NCI-H460 (cell line): ENCODE results near the gene SYCP3. TPM values are rescaled to one million over a fixed set of nuclear protein-coding genes. Genes with fewer than 3 reads are reported as not detected.
"Not testable (repeated sequence)": the region's sequence is repeated elsewhere in the genome, so short reads cannot be mapped to it uniquely, and the experiment has no call there.

ENCODE experiments used
- DNase-seq: peaks from one replicate; pipeline ENCODE4 v3.0.0-alpha.2; 2016; ENCODE audit warnings: low read depth; ENCODE audit errors: extremely low read depth
- total RNA-seq: library from RNA; depleted of rRNA; stranded (reverse); fragments of >200 nt; shearing (Covaris generic); gene quantifications from 2 replicates; pipeline ENCODE4 v1.2.3, GENCODE V29; 2014

Gene SYCP3
- total RNA-seq, 1 experiment from 2014 or later = not detected

DNA sequence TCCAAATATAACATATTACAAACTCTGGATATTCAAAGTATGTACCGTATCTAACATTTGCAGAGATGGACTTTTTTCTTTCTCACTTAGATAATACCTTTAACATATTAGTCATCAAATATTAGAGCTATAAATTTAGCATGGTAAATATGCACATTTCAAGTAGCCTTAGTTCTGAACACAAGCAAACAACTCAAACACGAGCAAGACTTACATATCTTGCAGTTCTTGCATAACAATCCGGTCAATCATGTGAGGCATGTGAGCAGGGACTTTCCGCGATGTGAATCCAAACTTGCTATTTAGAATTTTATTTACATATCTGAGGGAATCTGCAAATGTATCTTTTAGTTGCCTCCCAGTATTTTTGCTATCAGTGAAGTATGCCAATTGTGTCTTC, 22.1 kb upstream of the SYCP3 start:
- no peak for DNase-seq

GRCh38 chr12:101759396-101760047, 20.3 kb upstream of the SYCP3 start:
- peak; percentile 40 for DNase-seq

DNA sequence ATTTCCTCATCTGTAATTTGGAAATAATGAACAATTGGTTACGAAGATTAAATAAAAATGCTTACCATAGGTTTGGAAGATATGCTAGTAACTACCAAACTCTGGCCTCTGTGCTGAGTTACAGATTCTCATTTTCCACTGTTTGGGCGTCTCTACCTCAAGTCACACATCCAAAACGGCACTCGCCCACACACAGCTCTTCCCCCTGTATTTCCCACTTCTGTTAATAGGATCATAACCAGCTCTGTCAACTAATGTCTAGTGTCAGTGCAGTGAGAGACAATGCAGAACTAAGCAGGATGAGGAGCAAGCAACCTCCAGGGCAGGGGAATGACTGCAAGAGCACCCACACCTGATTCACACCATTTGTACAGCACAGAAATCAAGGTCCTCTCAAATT, 10.9 kb upstream of the SYCP3 start:
- no peak for DNase-seq

DNA sequence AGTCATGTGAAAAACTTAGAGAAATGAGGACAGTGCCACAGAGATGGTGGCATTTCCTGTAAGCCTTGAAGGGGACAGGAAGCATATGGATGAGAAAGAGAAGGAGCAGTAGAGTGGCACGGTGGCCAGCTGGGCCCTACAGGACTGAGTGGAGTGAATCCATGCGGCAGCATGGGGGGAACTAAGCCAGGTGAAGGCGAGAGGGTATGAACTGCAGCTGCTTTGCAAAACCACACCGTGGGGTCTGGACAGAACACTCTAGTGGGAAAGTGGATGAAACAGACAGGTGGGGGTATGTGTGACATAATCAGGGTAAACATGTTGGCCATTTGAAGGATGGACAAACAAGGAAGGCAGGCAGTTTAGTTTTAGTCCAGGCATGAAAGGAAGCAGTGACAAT, 10.4 kb upstream of the SYCP3 start:
- no peak for DNase-seq

DNA sequence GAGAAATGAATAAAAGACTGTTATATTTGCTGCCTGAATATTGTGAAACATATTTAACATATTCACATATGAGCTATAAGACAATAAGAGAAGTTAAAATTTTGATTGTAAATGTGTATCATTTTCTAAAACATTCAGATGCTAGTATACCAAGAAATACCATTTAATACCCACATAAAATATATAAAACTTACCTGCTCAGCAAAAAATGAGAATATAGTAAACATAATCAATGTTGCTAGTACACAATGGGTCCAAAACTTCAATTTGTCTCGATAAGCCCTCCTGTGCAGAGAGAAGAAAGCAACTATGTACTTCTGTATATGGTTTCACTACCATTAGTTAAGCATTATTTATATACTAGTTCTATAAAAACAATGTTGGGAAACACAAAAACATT, 9.6 kb upstream of the SYCP3 start:
- DNase-seq = no peak

- no peak for DNase-seq
Measured at GRCh38 chr12:101747697-101748096, 8.4 kb upstream of the SYCP3 start.

DNA sequence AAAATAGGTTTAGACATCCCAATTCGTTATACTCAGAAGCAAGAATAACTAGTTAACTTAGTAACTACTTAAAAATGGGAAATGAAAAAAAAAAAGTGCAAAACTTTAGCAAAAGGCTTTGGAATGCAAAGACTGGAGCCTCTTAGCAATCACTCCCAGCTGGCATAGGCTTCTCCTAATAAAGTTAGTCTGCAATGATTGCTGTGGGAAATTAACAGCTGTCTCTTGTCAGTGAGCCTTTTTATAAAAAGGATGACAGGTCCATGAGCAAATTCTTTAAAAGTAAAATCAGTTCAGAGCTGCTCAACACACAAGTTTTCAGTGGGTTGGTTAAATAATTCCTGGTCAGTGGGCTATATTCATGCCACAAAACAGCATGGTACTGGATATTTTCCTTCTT, 7.4 kb upstream of the SYCP3 start:
- no peak for DNase-seq

GRCh38 chr12:101746196-101746595, 6.9 kb upstream of the SYCP3 start:
- DNase-seq = no peak

GRCh38 chr12:101745481-101745880, 6.2 kb upstream of the SYCP3 start:
- no peak for DNase-seq

- DNase-seq = no peak
Measured at GRCh38 chr12:101743724-101744472, 4.6 kb upstream of the SYCP3 start.

- no peak for DNase-seq
Measured at GRCh38 chr12:101743242-101743641, 4.0 kb upstream of the SYCP3 start.

DNA sequence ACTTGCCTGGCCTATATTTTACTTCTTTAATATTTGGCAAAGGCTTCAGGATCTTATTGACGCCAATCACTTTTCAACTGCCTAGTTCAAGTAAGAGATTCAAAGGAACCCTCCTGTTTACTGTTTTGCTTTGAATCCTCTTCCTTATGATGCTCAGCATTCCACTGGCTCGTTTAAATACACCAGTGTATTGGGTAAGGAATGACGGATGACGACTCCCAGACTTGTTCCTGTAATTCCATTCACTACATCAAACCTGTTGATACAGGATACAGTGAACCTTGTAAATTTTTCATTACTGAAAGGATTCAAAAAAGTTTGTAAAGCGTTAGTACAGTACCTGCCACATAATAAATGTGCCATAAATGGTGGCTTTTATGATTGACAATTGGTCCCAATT, 1.7 kb upstream of the SYCP3 start:
- no peak for DNase-seq

- no peak for DNase-seq
Measured at GRCh38 chr12:101740566-101740965, 1.3 kb upstream of the SYCP3 start.

GRCh38 chr12:101737476-101737875, 1.8 kb downstream of the SYCP3 start:
- no peak for DNase-seq

DNA sequence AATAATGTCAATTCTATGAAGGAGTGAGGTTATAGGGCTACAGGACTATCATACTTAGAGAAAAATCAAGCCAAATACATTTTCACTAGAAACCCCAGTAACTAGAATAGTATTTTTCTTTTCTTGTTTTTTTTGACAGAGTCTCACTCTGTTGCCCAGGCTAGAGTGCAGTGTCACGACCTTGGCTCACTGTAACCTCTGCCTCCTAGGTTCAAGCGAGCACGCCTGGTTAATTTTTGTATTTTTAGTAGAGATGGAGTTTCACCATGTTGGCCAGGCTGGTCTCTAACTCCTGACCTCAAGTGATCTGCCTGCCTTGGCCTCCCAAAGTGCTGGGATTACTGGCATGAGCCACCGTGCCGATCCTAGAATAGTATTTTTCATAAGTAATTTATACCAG, 4.8 kb downstream of the SYCP3 start:
- not testable (repeated sequence) for DNase-seq

- DNase-seq = no peak
Measured at GRCh38 chr12:101733166-101733565, 6.1 kb downstream of the SYCP3 start.

- DNase-seq = no peak
Measured at GRCh38 chr12:101732318-101732717, 6.9 kb downstream of the SYCP3 start.

- DNase-seq = no peak
Measured at GRCh38 chr12:101729842-101730241, 9.4 kb downstream of the SYCP3 start.

DNA sequence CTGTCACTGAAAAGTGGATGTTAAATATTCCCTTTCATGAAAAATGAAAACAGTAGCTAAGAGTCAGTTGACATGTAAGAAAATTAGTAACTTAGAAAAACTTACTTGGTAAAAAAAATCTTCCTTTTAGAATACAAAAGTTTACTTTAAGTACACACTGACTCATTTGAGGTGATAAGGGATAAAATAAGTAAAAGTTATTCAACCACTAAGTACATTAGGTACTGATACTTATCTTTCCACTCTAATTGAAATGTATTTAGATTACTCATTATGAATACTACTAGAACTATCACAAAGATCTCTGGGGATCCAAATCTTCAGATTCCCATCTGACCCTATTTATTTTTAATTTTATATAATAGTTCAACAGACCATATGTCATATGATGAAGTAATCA, 12.2 kb downstream of the SYCP3 start:
- no peak for DNase-seq

DNA sequence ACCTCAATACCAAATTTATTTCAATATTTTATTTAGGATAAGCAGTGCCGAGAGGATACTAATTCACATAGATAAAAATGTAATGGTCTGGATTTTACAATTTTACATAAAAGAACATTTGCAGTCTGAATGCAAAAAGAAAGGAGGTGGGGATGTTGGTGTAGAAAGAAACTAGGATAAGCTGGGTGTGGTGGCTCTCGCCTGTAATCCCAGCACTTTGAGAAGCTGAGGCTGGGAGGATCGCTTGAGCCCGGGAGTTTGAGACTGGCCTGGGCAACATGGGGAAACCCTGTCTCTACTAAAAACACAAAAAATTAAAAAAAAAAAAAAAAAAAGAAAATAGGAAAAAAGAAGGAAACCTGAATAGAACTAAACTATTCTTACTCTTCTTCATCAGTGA, 16.9 kb downstream of the SYCP3 start:
- no peak for DNase-seq

DNA sequence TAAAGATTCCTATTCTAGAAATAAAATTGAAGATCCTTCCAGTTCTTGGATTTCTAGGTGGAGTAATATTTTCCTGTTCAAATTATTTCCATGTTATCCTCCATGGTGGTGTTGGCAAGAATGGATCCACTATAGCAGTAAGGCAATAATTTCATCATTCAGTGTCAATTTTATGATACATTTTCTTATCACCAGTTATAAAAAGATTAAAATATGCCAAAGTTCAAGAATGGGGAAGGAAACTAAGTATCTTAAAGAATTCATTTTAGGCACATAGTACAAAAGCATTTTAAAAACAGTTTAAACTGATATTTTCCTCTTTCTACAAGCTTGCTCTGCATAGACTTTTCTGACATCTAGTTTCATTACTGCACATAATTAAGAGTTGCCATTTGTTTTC, 19.1 kb downstream of the SYCP3 start:
- DNase-seq = no peak

- no peak for DNase-seq
Measured at GRCh38 chr12:101719566-101719965, 19.7 kb downstream of the SYCP3 start.
